GM19455 (cell line): ENCODE data around the gene SCAPER.
"Not testable (repeated sequence)": the region's sequence is repeated elsewhere in the genome, so short reads cannot be mapped to it uniquely, and the experiment has no call there.

Experiments
- ATAC-seq: cut with Tn5 transposase; IDR thresholded peaks from one replicate; pipeline ENCODE4 v1.9.1; 2021; ENCODE audit not compliant: unreplicated experiment

Gene SCAPER

DNA sequence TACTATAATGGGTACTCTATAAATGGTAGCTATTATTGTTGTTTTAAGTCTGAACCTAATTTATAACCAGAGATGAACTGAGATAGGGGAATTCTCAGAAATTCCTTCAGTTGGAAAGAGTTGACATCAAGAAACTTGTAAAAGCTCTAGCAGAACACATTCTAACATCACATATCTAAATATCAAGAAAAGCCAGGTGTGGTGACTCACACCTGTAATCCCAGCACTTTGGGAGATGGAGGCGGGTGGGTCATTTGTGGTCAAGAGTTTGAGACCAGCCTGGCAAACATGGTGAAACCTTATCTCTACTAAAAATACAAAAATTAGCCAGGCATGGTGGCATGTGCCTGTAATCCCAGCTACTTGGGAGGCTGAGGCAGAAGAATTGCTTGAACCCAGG, 472.1 kb downstream of the SCAPER start:
- not testable (repeated sequence) for ATAC-seq

- ATAC-seq, result no peak
Measured at GRCh38 chr15:76432604-76433003, 472.5 kb downstream of the SCAPER start.

GRCh38 chr15:76431971-76432370, 473.2 kb downstream of the SCAPER start:
- ATAC-seq, result no peak

DNA sequence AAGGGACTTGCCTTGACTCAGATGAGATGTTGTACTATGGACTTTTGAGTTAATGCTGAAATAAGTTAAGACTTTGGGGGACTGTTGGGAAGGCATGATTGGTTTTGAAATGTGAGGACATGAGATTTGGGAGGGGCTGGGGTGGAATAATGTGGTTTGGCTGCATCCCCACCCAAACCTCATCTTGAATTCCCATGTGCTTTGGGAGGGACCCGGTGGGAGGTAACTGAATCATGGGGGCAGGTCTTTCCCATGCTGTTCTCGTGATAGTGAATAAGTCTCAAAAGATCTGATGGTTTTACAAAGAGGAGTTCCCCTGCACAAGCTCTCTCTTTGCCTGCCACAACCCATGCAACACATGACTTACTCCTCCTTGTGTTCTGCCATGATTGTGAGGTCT, 474.4 kb downstream of the SCAPER start:
- ATAC-seq, result not testable (repeated sequence)

GRCh38 chr15:76429661-76430060, 475.5 kb downstream of the SCAPER start:
- no peak for ATAC-seq

DNA sequence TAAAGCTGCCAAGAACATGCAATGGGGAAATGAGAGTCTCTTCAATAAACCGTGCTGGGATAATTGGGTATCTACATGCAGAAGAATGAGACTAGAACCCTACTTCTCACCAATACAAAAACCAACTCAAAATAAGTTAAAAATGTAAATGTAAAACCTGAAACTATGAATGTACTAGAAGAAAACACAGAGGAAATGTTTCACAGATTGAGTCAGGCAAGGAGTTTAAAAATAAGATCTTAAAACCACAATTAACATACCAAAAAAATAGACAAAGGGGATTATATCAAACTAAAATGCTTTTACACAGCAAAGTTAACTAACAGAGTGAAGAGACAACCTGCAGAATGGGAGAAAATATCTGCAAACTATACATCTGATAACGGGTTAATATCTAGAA, 478.2 kb downstream of the SCAPER start:
- ATAC-seq, result no peak

DNA sequence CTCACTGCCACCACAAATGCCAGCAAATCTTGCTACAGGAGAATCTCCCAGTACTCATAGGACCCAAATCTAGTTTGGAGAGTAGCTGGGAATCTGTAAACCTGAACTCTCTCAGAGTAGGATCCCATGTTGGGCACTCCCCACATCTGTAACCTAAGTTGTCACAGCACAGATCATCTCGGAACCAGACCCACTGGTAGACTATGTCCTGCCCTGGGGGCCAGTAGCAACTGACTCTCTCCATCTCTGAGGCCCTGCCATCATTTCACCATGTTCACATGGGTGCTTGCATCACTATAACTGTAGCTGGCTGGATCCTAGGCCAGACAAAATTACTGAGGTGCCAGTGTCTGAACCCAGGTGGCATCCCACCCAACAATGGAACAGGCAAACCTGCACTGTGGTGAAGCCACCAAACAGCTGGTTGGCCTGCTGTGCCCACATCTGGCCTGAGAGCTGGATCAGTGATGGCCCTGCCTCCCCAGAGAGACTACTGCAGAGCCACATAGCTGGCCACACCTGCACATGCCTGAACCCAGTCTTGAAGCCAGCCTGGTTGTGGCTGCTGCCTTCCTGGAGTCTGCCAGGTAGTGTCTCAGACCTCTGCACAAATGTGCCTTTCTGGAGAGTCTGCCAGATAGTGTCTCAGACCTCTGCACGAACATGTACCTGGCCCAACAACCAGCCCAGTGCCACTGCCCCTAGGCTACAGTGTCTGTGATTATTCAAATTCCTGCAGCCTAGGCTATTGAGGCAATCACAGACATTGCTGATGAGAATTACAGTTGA, 486.6 kb downstream of the SCAPER start:
- ATAC-seq, result no peak

DNA sequence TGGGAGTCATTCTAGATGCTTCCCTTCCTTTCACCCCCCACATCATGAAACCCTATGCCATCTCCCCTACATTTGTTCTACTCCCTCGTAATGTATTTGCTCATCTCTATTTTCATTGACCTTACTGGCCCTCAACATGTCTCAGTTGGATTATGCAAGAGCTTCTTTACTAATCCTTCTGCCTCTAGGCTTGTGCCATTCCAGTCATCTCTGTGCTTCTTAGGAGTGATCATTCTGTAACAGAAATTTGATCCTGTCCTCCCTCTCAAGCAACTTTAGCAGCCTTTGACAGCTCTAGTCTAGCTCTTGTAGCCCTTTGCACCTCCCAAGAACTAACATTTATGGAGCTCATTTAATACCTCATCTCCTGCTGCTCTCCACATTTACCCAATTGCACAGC, 503.9 kb downstream of the SCAPER start:
- no peak for ATAC-seq

DNA sequence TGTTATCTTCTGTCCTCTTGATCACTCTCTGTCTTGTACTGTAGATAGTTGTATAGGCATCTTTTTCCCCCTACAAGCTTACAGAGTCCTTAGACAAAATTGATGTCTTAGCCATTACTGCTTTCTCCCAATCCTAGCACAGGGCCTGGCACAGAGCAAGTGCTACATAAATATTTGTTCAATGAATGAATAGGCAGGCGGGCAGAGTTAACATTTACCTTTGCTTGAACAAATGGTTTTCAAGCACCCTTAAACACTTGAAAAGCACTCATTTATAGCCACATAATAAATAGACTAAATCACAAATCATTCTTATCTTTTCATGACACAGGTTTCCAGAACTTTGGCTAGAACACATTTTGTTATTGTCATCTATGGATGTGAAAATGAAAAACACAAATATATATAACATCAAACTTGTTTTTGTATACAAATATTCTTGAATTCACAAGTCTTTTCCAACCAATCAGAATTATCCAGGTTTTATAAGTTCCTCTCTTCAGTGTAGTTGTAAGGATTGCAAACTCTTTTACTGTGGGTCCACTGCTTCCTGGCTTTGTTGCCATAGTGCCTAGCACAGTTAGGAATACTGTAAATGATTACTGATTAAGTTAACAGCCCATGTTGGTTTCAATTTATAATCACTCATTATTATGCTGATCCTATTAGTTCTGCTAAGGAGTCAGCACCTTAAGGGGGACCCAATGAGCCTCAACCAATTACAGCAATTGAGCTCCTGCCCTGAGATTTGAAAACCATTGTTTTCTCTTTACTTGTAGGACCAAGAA, 506.6 kb downstream of the SCAPER start:
- no peak for ATAC-seq

DNA sequence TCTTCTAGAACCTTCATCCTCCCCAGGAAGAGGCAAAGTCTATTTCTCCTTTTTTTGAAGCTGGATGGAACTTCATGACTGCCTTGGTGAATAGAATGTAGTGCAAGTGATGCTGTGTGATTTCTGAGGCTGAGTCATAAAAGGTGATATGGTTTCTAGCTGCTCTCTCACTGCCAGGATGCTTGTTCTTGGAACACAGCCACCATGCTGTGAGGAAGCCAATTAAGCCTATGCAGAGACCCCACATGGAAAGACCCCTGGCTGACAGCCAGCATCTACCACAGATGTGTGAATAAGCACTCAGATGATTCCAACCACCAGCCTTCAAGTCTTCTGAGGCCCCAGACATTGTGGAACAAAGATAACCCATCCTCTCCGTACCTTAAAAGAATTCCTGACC, 511.5 kb downstream of the SCAPER start:
- no peak for ATAC-seq

GRCh38 chr15:76391847-76392246, 513.3 kb downstream of the SCAPER start:
- no peak for ATAC-seq

DNA sequence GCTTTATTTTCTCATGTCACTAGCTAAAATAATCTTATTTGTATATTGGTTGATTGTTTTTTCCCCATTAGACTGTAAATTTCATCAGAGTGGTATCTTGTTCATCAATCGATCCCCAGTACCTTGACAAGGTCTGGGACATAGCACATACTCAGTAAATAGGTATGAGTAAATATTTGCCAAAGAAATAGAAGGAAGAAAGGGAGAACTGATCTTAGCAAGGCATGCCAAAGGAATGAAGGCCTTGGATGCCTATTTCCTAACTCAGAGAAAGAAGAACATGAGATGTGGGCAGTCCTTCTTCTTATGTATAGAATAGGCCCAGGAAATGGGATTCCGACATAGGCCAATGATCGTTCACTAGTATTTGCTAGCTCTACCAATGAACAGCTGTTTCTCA, 513.8 kb downstream of the SCAPER start:
- no peak for ATAC-seq

DNA sequence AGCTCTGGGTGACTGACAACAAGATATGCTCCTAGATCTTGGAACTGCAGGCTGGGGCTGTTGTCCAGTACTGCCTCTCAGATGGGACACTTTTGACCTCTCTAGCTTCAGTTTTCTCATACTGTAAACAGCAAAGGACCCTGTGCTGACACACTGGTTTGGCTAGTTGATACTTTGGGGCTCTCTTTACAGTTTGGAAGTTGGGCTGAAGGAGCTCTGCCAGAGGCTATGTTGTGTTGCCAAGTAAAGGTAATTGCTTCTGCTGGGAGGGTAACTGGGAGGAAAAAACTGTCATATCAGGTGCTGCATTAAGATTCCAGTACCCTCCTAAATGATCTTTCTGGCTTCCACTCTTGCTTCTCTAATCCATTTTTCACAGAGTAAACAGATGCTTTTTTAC, 514.6 kb downstream of the SCAPER start:
- no peak for ATAC-seq

- ATAC-seq, result no peak
Measured at GRCh38 chr15:76386926-76387325, 518.2 kb downstream of the SCAPER start.

DNA sequence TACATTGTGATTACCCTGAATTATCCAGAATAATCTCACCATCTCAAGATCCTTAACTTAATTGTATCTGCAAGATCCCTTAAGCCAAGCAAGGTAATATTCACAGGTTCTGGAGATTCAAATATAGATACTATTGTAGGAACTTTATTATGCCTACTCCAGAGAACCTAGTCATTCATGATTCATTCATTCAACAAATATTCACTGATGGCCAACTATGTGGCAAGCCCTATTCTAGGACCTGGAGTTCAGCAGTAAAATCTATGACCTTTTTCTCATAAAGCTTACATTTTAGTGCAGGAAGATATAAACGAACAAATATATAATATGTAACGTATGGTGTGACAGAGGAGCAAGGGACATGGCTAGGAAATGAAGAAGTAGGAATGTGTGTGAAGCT, 519.0 kb downstream of the SCAPER start:
- no peak for ATAC-seq

GRCh38 chr15:76384409-76384808, 520.7 kb downstream of the SCAPER start:
- ATAC-seq, result no peak

DNA sequence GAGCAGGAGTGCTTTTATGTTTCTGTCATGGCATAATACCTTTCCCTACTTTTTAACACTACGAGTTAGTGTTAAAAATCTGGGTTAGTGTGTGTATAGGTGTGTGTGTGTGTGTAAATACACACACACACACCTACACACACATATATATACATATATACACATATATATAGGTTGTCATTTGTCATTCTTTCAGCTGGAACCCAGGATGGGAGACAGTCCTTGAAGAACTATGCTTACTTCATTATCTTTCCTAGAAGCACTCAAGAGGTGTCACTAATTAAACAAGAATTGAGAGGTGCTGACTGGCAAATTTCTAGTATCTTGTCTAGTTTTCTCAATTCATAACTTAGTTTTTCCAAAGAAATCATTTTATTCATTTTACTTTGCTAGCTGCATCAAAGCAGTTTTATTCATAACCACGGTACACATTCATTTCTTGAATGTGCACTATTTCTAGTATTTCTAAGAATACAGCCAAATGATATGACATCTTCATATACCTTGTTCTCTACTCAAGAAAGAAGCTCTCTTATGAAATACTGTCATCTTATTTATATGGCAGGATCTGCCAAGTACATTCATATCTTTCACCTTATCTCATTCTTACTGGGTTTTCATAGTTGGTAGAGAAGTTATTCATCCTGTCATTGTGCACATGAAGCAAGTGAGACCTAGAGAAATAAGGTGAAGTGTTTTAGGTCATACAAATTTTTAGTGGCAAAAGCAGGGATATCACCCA, 522.0 kb downstream of the SCAPER start:
- ATAC-seq, result no peak

- no peak for ATAC-seq
Measured at GRCh38 chr15:76381366-76381765, 523.8 kb downstream of the SCAPER start.

DNA sequence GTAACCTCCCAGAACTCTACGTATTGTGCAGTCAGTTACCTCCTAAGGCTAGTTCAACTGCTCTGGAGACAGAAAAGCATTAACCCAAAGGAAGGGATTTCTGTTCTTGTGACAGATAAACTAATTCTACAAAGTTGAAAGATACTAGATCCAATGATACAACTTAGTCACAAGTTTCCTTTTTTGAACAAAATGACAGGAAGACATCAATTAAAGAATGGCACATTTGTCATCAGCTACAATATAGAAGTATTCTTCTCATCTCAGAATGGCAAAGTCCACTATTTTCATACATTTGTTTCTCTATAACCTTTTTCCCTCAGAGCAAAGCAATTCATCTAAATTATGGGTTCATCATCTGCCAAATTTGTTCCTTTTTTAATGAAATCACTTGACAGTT, 524.9 kb downstream of the SCAPER start:
- no peak for ATAC-seq

GRCh38 chr15:76378691-76379090, 526.4 kb downstream of the SCAPER start:
- ATAC-seq, result no peak

- no peak for ATAC-seq
Measured at GRCh38 chr15:76377751-76378150, 527.4 kb downstream of the SCAPER start.

- ATAC-seq, result no peak
Measured at GRCh38 chr15:76377217-76377616, 527.9 kb downstream of the SCAPER start.
